Measurements from ENCODE around the gene WDR5B.
"Not testable (repeated sequence)": the region's sequence is repeated elsewhere in the genome, so short reads cannot be mapped to it uniquely, and the experiment has no call there.

The WDR5B gene

DNA sequence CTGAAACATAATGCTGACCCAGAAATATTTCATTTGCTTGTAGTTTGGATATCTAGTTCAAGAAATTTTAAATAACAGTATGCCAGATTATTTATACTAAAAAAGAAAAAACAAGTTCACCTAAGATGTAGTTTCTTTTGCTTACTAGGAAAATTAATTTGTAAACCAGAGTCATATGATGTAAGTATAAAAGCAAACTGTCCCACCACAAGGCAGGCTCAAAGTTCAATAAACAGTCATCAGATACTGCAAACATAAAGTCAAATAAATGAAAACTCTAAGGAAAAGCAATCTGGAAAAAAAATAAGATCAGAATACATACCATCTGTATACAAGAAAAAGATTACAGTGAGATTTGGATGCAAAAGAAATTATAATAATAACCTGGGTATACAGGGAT is 40.2 kb upstream of the WDR5B start:
- no peak overlapping the region for H3K4me3 ChIP-seq (ENCODE audit: low read depth, low read length)
- TF ChIP-seq, protein P1, sequence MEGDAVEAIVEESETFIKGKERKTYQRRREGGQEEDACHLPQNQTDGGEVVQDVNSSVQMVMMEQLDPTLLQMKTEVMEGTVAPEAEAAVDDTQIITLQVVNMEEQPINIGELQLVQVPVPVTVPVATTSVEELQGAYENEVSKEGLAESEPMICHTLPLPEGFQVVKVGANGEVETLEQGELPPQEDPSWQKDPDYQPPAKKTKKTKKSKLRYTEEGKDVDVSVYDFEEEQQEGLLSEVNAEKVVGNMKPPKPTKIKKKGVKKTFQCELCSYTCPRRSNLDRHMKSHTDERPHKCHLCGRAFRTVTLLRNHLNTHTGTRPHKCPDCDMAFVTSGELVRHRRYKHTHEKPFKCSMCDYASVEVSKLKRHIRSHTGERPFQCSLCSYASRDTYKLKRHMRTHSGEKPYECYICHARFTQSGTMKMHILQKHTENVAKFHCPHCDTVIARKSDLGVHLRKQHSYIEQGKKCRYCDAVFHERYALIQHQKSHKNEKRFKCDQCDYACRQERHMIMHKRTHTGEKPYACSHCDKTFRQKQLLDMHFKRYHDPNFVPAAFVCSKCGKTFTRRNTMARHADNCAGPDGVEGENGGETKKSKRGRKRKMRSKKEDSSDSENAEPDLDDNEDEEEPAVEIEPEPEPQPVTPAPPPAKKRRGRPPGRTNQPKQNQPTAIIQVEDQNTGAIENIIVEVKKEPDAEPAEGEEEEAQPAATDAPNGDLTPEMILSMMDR (IDR thresholded peaks at IDR 0.05; ENCODE audit: insufficient read depth, low read depth, low read length, missing control alignments), result no peak
- DNase-seq (ENCODE audit: low read depth), result no peak

DNA sequence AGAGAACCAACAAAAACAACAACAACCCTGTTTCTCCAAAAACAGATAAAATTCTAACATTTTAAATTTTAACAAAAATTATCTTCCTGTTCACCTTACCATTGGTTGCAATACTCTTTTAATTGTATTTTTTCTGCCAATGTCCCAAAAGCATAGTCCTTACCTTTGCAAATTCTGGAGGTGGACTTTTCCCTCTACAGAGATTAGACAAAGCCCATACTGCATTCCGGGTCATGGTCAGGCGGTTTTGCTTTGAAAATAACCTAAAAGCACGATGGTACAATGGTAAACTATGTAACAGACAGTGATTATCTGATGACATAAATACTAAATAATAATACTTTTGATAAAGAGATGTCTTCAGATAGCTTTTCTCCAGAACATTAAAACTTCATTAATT is 35.5 kb upstream of the WDR5B start:
- TF ChIP-seq, protein P1 (IDR thresholded peaks at IDR 0.05; ENCODE audit: insufficient read depth, low read depth, low read length, missing control alignments), result no peak
- no peak overlapping the region for H3K4me3 ChIP-seq (ENCODE audit: low read depth, low read length)
- DNase-seq (ENCODE audit: low read depth), result no peak

DNA sequence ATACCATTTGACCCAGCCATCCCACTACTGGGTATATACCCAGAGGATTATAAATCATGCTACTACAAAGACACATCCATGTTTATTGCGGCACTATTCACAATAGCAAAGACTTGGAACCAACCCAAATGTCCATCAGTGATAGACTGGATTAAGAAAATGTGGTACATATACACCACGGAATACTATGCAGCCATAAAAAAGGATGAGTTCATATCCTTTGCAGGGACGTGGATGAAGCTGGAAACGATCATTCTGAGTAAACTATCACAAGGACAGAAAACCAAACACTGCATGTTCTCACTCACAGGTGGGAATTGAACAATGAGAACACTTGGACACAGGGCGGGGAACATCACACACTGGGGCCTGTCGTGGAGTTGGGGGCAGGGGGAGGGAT is 32.4 kb upstream of the WDR5B start:
- DNase-seq (ENCODE audit: low read depth); H3K4me3 ChIP-seq (ENCODE audit: low read depth, low read length): not testable (repeated sequence)

DNA sequence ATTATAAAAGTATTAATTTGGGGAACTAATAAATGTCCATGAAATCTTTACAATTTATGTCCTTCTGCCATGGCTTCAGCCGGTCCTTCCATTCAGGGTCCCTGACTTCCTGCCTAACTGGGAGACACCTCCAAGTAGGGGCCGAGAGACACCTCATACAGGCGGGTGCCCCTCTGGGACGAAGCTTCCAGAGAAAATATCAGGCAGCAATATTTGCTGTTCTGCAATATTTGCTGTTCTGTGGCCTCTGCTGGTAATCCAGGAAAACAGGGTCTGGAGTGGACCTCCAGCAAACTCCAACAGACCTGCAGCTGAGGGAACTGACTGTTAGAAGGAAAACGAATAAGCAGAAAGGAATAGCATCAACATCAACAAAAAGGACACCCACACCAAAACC is 28.6 kb upstream of the WDR5B start:
- H3K4me3 ChIP-seq (ENCODE audit: low read depth, low read length); DNase-seq (ENCODE audit: low read depth): not testable (repeated sequence)

DNA sequence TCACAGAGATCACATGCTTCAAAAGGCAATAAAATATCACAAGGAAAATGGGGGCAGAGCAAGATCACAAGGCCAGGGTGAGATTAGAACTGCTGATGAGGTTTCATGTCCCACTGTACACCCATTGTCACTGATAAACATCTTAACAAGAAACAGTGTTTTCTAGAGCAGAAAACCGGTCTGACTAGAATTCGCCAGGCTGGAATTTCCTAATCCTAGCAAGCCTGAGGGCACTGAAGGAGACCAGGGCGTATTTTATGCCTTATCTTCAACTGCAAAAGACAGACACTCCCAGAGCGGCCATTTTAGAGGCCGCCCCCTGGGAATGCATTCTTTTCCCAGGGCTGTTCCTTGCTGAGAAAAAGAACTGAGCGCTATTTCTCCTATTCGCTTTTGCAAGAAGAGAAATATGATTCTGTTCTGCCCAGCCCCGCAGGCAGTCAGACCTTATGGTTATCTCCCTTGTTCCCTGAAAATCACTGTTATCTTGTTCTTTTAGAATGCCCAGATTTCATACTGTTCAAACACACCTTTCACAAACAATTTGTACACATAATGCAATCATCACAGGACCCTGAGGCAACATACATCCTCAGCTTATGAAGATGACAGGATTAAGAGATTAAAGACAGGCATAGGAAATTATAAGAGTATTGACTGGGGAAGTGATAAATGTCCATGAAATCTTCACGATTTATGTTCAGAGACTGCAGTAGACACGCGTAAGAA is 28.1 kb upstream of the WDR5B start:
- not testable (repeated sequence) for DNase-seq (ENCODE audit: low read depth); H3K4me3 ChIP-seq (ENCODE audit: low read depth, low read length)

DNA sequence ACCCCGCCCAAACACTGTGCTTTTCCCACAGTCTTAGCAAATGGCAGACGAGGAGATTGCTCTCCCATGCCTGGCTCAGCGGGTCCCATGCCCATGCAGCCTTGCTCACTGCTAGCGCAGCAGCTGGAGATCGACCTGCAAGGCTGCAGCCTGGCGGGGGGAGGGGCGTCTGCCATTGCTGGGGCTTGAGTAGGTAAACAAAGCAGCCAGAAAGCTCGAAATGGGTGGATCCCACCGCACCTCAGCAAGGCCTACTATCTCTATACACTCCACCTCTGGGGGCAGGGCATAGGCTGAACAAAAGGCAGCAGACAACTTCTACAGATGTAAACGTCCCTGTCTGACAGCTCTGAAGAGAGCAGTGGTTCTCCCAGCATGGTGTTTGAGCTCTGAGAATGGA is 27.2 kb upstream of the WDR5B start:
- no peak for DNase-seq (ENCODE audit: low read depth)
- no peak overlapping the region for H3K4me3 ChIP-seq (ENCODE audit: low read depth, low read length)
- TF ChIP-seq, protein P1 (IDR thresholded peaks at IDR 0.05; ENCODE audit: insufficient read depth, low read depth, low read length, missing control alignments), result no peak

DNA sequence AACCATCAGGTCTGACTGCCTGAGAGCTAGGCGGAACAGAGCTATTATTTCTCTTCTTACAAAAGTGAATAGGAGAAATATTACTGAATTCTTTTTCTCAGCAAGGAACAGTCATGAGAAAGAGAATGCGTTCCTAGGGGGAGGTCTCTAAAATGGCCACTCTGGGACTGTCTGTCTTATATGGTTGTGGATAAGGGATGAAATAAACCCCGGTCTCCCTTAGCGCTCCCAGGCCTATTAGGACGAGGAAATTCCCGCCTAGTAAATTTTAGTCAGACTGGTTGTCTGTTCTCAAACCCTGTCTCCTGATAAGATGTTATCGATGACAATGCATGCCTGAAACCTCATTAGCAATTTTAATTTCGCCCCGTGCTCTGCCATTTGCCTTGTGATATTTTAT is 20.1 kb upstream of the WDR5B start:
- no peak overlapping the region for H3K4me3 ChIP-seq (ENCODE audit: low read depth, low read length)
- no peak for DNase-seq (ENCODE audit: low read depth)
- TF ChIP-seq, protein P1 (IDR thresholded peaks at IDR 0.05; ENCODE audit: insufficient read depth, low read depth, low read length, missing control alignments), result no peak

DNA sequence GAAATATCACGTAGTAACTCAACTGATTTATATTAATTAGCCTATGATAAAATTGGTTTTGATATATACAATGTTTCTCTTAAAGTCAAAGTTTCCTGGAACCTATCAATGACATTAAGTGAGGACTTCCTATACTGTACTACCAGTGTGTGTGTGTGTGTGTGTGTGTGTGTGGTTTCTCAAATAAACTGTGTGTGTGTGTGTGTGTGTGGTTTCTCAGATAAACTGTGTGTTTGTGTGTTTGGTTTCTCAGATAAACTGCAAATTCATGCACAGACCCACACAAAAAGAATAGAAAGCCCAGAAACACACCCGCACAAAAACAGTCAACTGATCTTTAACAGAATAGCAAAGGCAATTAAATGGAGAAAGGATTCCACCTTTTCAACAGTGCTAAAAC is 14.5 kb upstream of the WDR5B start:
- TF ChIP-seq, protein P1 (IDR thresholded peaks at IDR 0.05; ENCODE audit: insufficient read depth, low read depth, low read length, missing control alignments), result no peak
- no peak for DNase-seq (ENCODE audit: low read depth)
- H3K4me3 ChIP-seq (ENCODE audit: low read depth, low read length), result no peak overlapping the region
